SK-N-SH treated with all-trans-retinoic acid at 6 μM for 48 hours (cell line): ENCODE measurements around the gene HMCN2.

Experiments used
- ATAC-seq: fragments of 200-7000 bp; cut with Tn5 transposase; 3 replicates; pipeline ENCODE4 v1.9.1; 2020; ENCODE audit warnings: mild to moderate bottlenecking, moderate library complexity
- BACH2 ChIP-seq: fragments of 250-450 bp; sonication (Bioruptor Pico); IDR thresholded peaks from 2 replicates; pipeline ENCODE4 v1.9.0; 2021; ENCODE audit warnings: mild to moderate bottlenecking, borderline replicate concordance
- CREB5 ChIP-seq: fragments of 250-450 bp; sonication (Bioruptor Pico); IDR thresholded peaks from 2 replicates; pipeline ENCODE4 v1.5.1; 2020; ENCODE audit warnings: low read depth, mild to moderate bottlenecking, moderate library complexity
- CSDC2 ChIP-seq: fragments of 250-450 bp; sonication (Bioruptor Pico); IDR thresholded peaks from 2 replicates; pipeline ENCODE4 v1.5.0; 2020; ENCODE audit warnings: mild to moderate bottlenecking, moderate library complexity
- ESRRG ChIP-seq: fragments of 250-450 bp; sonication (Bioruptor Pico); IDR thresholded peaks from 2 replicates; pipeline ENCODE4 v1.6.1; 2021; ENCODE audit warnings: mild to moderate bottlenecking
- GLIS3 ChIP-seq: fragments of 250-450 bp; sonication (Bioruptor Pico); IDR thresholded peaks from 2 replicates; pipeline ENCODE4 v1.5.0; 2020; ENCODE audit warnings: mild to moderate bottlenecking, moderate library complexity
- ISL1 ChIP-seq: fragments of 250-450 bp; sonication (Bioruptor Pico); IDR thresholded peaks from 2 replicates; pipeline ENCODE4 v2.1.2; 2022; ENCODE audit warnings: mild to moderate bottlenecking, moderate library complexity
- OSR1 ChIP-seq: fragments of 250-450 bp; sonication (Bioruptor Pico); IDR thresholded peaks from 2 replicates; pipeline ENCODE4 v1.8.0; 2022; ENCODE audit warnings: moderate library complexity, mild to moderate bottlenecking, inconsistent platforms
- PPARA ChIP-seq: fragments of 250-450 bp; sonication (Bioruptor Pico); IDR thresholded peaks from 2 replicates; pipeline ENCODE4 v1.5.0; 2020; ENCODE audit warnings: mild to moderate bottlenecking, borderline replicate concordance
- RARB ChIP-seq: fragments of 250-450 bp; sonication (Bioruptor Pico); IDR thresholded peaks from 2 replicates; pipeline ENCODE4 v1.8.0; 2021; ENCODE audit warnings: mild to moderate bottlenecking, moderate library complexity
- SNAI2 ChIP-seq: fragments of 250-450 bp; sonication (Bioruptor Pico); IDR thresholded peaks from 2 replicates; pipeline ENCODE4 v1.5.0; 2020; ENCODE audit warnings: mild to moderate bottlenecking, moderate library complexity
- TCF4 ChIP-seq: fragments of 250-450 bp; sonication (Bioruptor Pico); IDR thresholded peaks from 2 replicates; pipeline ENCODE4 v1.8.0; 2021; ENCODE audit warnings: mild to moderate bottlenecking, moderate library complexity, borderline replicate concordance
- TOX ChIP-seq: fragments of 250-450 bp; sonication (Bioruptor Pico); IDR thresholded peaks from 2 replicates; pipeline ENCODE4 v1.8.0; 2021; ENCODE audit warnings: mild to moderate bottlenecking, moderate library complexity, borderline replicate concordance
- TSHZ2 ChIP-seq: fragments of 250-450 bp; sonication (Bioruptor Pico); IDR thresholded peaks from 2 replicates; pipeline ENCODE4 v1.5.0; 2020; ENCODE audit warnings: mild to moderate bottlenecking, moderate library complexity
- ZC3H10 ChIP-seq: fragments of 250-450 bp; sonication (Bioruptor Pico); IDR thresholded peaks from 2 replicates; pipeline ENCODE4 v1.5.1; 2021; ENCODE audit warnings: mild to moderate bottlenecking, moderate library complexity
- ZFP3 ChIP-seq: fragments of 250-450 bp; sonication (Bioruptor Pico); IDR thresholded peaks from 2 replicates; pipeline ENCODE4 v1.5.0; 2020; ENCODE audit warnings: mild to moderate bottlenecking, moderate library complexity
- ZFP30 ChIP-seq: fragments of 450-650 bp; formaldehyde crosslinking; IDR thresholded peaks from 2 replicates; pipeline ENCODE4 v1.5.0; 2022; ENCODE audit warnings: mild to moderate bottlenecking, moderate library complexity
- ZNF565 ChIP-seq: fragments of 450-650 bp; formaldehyde crosslinking; conservative IDR thresholded peaks from 2 replicates; pipeline ENCODE4 v1.5.0; 2020; ENCODE audit warnings: low read depth, mild to moderate bottlenecking, moderate library complexity
- ZNF70 ChIP-seq: fragments of 450-650 bp; formaldehyde crosslinking; IDR thresholded peaks from 2 replicates; pipeline ENCODE4 v1.5.0; 2020; ENCODE audit warnings: mild to moderate bottlenecking, moderate library complexity
- ZNF8 ChIP-seq: fragments of 450-650 bp; formaldehyde crosslinking; IDR thresholded peaks from 2 replicates; pipeline ENCODE4 v1.5.0; 2020; ENCODE audit warnings: mild to moderate bottlenecking, moderate library complexity
- TF ChIP-seq, protein P1 (sequence below): fragments of 250-450 bp; sonication (Bioruptor Pico); IDR thresholded peaks from 2 replicates; pipeline ENCODE4 v1.5.1; 2021; ENCODE audit warnings: mild to moderate bottlenecking, moderate library complexity
- TF ChIP-seq, protein P2 (sequence below): fragments of 250-450 bp; sonication (Bioruptor Pico); IDR thresholded peaks from 2 replicates; pipeline ENCODE4 v1.8.0; 2021; ENCODE audit warnings: low read depth, mild to moderate bottlenecking, moderate library complexity, borderline replicate concordance
- TF ChIP-seq, protein P3 (sequence below): fragments of 250-450 bp; sonication (Bioruptor Pico); IDR thresholded peaks from 2 replicates; pipeline ENCODE4 v1.8.0; 2020; ENCODE audit warnings: mild to moderate bottlenecking, moderate library complexity, borderline replicate concordance

HMCN2 gene

DNA sequence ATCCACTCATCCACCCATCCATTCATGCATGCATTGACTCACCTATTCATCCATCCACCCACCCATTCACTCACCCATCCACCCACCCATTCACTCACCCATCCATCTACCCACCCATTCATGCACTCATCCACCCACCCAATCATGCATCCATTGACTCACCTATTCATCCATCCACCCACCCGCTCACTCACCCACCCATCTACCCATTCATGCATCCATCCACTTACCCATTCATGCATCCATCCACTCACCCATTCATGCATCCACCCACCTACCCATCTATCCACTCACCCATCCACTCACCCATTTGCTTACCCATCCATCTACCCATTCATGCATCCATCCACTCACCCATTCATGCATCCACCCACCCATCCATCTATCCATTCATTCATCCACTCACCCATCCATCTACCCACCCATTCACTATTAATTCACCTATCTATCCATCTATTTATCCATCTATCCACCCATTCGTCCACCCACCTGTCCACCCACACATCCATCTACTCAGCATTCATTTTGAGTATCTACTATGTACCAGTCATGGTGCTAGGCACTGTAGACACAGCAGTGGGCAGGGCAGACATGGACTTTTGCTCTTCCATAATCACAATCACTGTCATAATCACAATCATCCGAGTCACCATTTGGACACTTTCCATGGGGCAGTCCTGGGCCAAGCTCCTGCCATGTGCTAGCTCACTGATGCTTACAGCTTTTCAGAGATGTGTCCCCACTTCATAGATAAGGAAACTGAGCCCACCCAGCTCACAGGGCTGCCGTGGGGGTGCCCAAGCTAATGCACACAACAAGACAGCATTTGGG, 34.4 kb downstream of the HMCN2 start:
- no peak for ATAC-seq
- TF ChIP-seq GLIS3 (no peak), ZNF70 (no peak), OSR1 (CRISPR knock-in tag) (no peak), ISL1 (CRISPR knock-in tag) (no peak), CSDC2 (CRISPR knock-in tag) (no peak), BACH2 (no peak), ZFP30 (CRISPR knock-in tag) (no peak), PPARA (no peak), ZNF8 (CRISPR knock-in tag) (no peak), RARB (CRISPR knock-in tag) (no peak), TOX (CRISPR knock-in tag) (no peak), TSHZ2 (CRISPR knock-in tag) (no peak), CREB5 (CRISPR knock-in tag) (no peak), TCF4 (no peak), ESRRG (CRISPR knock-in tag) (no peak), ZFP3 (CRISPR knock-in tag) (no peak), ZNF565 (no peak), ZC3H10 (CRISPR knock-in tag) (no peak)
- TF ChIP-seq, protein P1, sequence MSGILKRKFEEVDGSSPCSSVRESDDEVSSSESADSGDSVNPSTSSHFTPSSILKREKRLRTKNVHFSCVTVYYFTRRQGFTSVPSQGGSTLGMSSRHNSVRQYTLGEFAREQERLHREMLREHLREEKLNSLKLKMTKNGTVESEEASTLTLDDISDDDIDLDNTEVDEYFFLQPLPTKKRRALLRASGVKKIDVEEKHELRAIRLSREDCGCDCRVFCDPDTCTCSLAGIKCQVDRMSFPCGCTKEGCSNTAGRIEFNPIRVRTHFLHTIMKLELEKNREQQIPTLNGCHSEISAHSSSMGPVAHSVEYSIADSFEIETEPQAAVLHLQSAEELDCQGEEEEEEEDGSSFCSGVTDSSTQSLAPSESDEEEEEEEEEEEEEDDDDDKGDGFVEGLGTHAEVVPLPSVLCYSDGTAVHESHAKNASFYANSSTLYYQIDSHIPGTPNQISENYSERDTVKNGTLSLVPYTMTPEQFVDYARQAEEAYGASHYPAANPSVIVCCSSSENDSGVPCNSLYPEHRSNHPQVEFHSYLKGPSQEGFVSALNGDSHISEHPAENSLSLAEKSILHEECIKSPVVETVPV (CRISPR knock-in tag), result no peak
- TF ChIP-seq, protein P2, sequence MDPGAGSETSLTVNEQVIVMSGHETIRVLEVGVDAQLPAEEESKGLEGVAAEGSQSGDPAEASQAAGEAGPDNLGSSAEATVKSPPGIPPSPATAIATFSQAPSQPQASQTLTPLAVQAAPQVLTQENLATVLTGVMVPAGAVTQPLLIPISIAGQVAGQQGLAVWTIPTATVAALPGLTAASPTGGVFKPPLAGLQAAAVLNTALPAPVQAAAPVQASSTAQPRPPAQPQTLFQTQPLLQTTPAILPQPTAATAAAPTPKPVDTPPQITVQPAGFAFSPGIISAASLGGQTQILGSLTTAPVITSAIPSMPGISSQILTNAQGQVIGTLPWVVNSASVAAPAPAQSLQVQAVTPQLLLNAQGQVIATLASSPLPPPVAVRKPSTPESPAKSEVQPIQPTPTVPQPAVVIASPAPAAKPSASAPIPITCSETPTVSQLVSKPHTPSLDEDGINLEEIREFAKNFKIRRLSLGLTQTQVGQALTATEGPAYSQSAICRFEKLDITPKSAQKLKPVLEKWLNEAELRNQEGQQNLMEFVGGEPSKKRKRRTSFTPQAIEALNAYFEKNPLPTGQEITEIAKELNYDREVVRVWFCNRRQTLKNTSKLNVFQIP (CRISPR knock-in tag), result no peak

- ATAC-seq, result no peak
- TF ChIP-seq CSDC2 (CRISPR knock-in tag) (no peak), ZFP3 (CRISPR knock-in tag) (no peak), TOX (CRISPR knock-in tag) (no peak), ISL1 (CRISPR knock-in tag) (no peak), OSR1 (CRISPR knock-in tag) (no peak), ESRRG (CRISPR knock-in tag) (no peak), TCF4 (no peak), ZNF70 (no peak), ZNF565 (no peak), SNAI2 (CRISPR knock-in tag) (no peak), TSHZ2 (CRISPR knock-in tag) (no peak), PPARA (no peak), ZC3H10 (CRISPR knock-in tag) (no peak), RARB (CRISPR knock-in tag) (no peak), ZFP30 (CRISPR knock-in tag) (no peak), GLIS3 (no peak)
- TF ChIP-seq, protein P1 (CRISPR knock-in tag), result no peak
- TF ChIP-seq, protein P2 (CRISPR knock-in tag), result no peak
- TF ChIP-seq, protein P3, sequence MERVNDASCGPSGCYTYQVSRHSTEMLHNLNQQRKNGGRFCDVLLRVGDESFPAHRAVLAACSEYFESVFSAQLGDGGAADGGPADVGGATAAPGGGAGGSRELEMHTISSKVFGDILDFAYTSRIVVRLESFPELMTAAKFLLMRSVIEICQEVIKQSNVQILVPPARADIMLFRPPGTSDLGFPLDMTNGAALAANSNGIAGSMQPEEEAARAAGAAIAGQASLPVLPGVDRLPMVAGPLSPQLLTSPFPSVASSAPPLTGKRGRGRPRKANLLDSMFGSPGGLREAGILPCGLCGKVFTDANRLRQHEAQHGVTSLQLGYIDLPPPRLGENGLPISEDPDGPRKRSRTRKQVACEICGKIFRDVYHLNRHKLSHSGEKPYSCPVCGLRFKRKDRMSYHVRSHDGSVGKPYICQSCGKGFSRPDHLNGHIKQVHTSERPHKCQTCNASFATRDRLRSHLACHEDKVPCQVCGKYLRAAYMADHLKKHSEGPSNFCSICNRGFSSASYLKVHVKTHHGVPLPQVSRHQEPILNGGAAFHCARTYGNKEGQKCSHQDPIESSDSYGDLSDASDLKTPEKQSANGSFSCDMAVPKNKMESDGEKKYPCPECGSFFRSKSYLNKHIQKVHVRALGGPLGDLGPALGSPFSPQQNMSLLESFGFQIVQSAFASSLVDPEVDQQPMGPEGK (CRISPR knock-in tag), result no peak
Measured at GRCh38 chr9:130300739-130301138, 35.2 kb downstream of the HMCN2 start.
